ENCODE data around the gene STRBP. TPM values are rescaled to one million over a fixed set of nuclear protein-coding genes. Genes with fewer than 3 reads are reported as not detected.
A peak's percentile ranks its signal among the peaks of the same experiment; 100 is the strongest.

STRBP gene
- total and polyA plus RNA-seq, 9 of the 15 experiments (the other 6 are each of a cell fraction or from before 2014, with no cell fraction given), result 27.7 to 84.0 (median 70.2) TPM

DNA sequence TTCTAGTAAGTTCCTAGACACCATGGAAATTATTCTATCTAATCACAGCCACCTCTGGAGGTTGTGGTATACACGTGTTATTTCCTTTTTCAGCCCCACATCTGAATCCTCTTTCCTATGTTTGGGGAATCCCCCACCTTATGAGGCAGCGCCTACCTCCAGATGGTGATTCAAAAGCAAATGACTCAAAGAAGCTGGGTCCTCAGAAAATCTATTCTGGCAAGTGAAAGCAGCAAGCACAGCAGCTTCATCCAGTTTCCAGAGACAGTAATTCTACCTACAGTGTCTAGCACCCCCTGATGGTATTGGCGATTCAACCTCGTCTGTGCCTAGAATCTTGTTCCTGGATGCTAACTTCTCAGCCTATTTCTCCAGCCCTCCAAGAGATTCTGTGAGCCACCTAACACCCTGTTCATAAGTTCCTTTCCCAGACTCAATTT lies 43.0 kb downstream of the STRBP start:
- BruUV-seq (replicated peaks), result no TSS peak
- ChIA-PET POLR2A (interaction anchor here (0.9 kb wide), 1 partner anchor 55 kb away, joined by 4 read pairs; no protein-coding TSS in a partner anchor), CTCF (ENCODE audit: low intra/inter-chr PET ratio) (no interaction called here)
- Histone ChIP-seq H3K36me3 (ENCODE audit: control insufficient read depth, insufficient read depth, low read length) (peaks cover 26% of the 10 kb centered on the region; the same call in 2 of the 3 replicates), H2AFZ (ENCODE audit: low read depth, low read length) (no peak overlapping the region), H3K4me2 (ENCODE audit: insufficient read depth, low read length) (no peak overlapping the region), H3K4me1 (replicated peaks in 1 of 2; ENCODE audit: control insufficient read depth in 2 of 2, insufficient read depth in 2 of 2, low read length in 2 of 2) (peaks cover 0 to 3% of the 10 kb centered on the region in 2 experiments; a peak in 2 of 5 replicates), H3K9ac (ENCODE audit: insufficient read depth in 1 of 2, low read depth in 2 of 2, low read length in 2 of 2) (no peak overlapping the region), H3K27ac (ENCODE audit: extremely low read depth, low read depth, low read length) (no peak overlapping the region), H3K9me3 (replicated peaks; ENCODE audit: control insufficient read depth, insufficient read depth, low read depth, low read length) (no peaks in the 10 kb centered on the region), H3K9me1 (ENCODE audit: control insufficient read depth, insufficient read depth, low read length) (no peaks in the 10 kb centered on the region), H3K27me3 (ENCODE audit: control insufficient read depth in 2 of 2, insufficient read depth in 2 of 2, low read length in 2 of 2) (no peaks in the 10 kb centered on the region), H3K4me3 (no peak overlapping the region), H4K20me1 (replicated peaks; ENCODE audit: control insufficient read depth, insufficient read depth, low read length) (no peaks in the 10 kb centered on the region), H3K79me2 (ENCODE audit: control insufficient read depth, insufficient read depth, low read length) (peaks cover 70% of the 10 kb centered on the region)
- FAIRE-seq, result peak; percentile 46
- WGBS (ENCODE audit: insufficient coverage, low coverage, missing lambda C conversion rate), result 50% methylated on average over 4 of the region's 4 CpGs
- intact Hi-C loops (cut with micrococcal nuclease), result loop anchor here (10.0 kb wide), 1 partner anchor 141 kb away; no protein-coding TSS in a partner anchor
- in situ Hi-C loops (cut with MboI), result no loop called here
- peak; percentile 84 for ATAC-seq
- peak in 2 of 4 experiments; percentile 36 to 41 for DNase-seq (ENCODE audit: extremely low read depth in 1 of 4, low spot score in 3 of 4)
- no peak for TF ChIP-seq ZMIZ1 (IDR thresholded peaks at IDR 0.05; ENCODE audit: low read depth in 2 of 2, low read length in 2 of 2)
- TF ChIP-seq TBP (optimal IDR thresholded peaks at IDR 0.05; ENCODE audit: low read depth, low read length), result no peak
- TF ChIP-seq, protein P1, sequence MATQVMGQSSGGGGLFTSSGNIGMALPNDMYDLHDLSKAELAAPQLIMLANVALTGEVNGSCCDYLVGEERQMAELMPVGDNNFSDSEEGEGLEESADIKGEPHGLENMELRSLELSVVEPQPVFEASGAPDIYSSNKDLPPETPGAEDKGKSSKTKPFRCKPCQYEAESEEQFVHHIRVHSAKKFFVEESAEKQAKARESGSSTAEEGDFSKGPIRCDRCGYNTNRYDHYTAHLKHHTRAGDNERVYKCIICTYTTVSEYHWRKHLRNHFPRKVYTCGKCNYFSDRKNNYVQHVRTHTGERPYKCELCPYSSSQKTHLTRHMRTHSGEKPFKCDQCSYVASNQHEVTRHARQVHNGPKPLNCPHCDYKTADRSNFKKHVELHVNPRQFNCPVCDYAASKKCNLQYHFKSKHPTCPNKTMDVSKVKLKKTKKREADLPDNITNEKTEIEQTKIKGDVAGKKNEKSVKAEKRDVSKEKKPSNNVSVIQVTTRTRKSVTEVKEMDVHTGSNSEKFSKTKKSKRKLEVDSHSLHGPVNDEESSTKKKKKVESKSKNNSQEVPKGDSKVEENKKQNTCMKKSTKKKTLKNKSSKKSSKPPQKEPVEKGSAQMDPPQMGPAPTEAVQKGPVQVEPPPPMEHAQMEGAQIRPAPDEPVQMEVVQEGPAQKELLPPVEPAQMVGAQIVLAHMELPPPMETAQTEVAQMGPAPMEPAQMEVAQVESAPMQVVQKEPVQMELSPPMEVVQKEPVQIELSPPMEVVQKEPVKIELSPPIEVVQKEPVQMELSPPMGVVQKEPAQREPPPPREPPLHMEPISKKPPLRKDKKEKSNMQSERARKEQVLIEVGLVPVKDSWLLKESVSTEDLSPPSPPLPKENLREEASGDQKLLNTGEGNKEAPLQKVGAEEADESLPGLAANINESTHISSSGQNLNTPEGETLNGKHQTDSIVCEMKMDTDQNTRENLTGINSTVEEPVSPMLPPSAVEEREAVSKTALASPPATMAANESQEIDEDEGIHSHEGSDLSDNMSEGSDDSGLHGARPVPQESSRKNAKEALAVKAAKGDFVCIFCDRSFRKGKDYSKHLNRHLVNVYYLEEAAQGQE (IDR thresholded peaks at IDR 0.05; ENCODE audit: borderline replicate concordance), result peak; percentile 16; the same call in 1 of the 2 replicates
- TF ChIP-seq, protein P1 (CRISPR knock-in tag; IDR thresholded peaks at IDR 0.05; ENCODE audit: low read depth), result no peak
- TF ChIP-seq ZNF311 (CRISPR knock-in tag; IDR thresholded peaks at IDR 0.05), result no peak
- TF ChIP-seq TAF9B (IDR thresholded peaks at IDR 0.05; ENCODE audit: partially characterized antibody), result no peak
- no peak for TF ChIP-seq ETS2 (tag; IDR thresholded peaks at IDR 0.05; ENCODE audit: borderline replicate concordance, poor library complexity, severe bottlenecking)
- TF ChIP-seq RAD21 (CRISPR knock-in tag; conservative IDR thresholded peaks at IDR 0.05 in 1 of 2, IDR thresholded peaks at IDR 0.05 in 1 of 2), result peak in 1 of 2 experiments; percentile 43; a peak in 2 of 4 replicates
- TF ChIP-seq EHMT2 (IDR thresholded peaks at IDR 0.05), result peak; percentile 47; the same call in 1 of the 2 replicates

Data from K562 (cell line).